GM12878 (cell line): ENCODE measurements around the gene CHSY3. TPM values are rescaled to one million over a fixed set of nuclear protein-coding genes. Genes with fewer than 3 reads are reported as not detected.

ENCODE experiments used
- ATAC-seq: fragments of 200-7000 bp; cut with Tn5 transposase; 3 replicates; pipeline ENCODE4 v1.9.1; 2020; ENCODE audit warnings: mild to moderate bottlenecking, moderate library complexity
- BruUV-seq: library from RNA; stranded (reverse); fragments of 400-500 nt; replicated peaks from 2 replicates; lab custom pipeline; 2021; lab: Mats Ljungman, UMichigan
- CTCF ChIA-PET: fragments of 300-600 bp; sonication (Branson Sonifier 250); formaldehyde crosslinking; extraction: SDS; loops from one replicate; lab custom pipeline; 2021; ENCODE audit warnings: inconsistent platforms; lab: Yijun Ruan, JAX
- POLR2A ChIA-PET: fragments of 350-600 bp; formaldehyde crosslinking; extraction: SDS; loops from one replicate; lab custom pipeline; 2021; ENCODE audit warnings: inconsistent platforms; lab: Charles Lee
- RAD21 ChIA-PET: fragments of 300-600 bp; sonication (Branson Sonifier 250); formaldehyde crosslinking; loops from one replicate; lab custom pipeline; 2023; ENCODE audit warnings: antibody characterized with exemption; ENCODE audit not compliant: unreplicated experiment; lab: Charles Lee
- SMC1A ChIA-PET: fragments of 300-600 bp; sonication (Branson Sonifier 250); formaldehyde crosslinking; loops from one replicate; lab custom pipeline; 2023; ENCODE audit not compliant: unreplicated experiment, uncharacterized antibody; lab: Charles Lee
- DNase-seq: peaks from one replicate; pipeline ENCODE4 v3.0.0-alpha.2; 2011; ENCODE audit warnings: low read depth, low spot score
- FAIRE-seq: peaks from 3 replicates; lab custom pipeline; 2011; peaks lifted over from hg19 to GRCh38; lab: Jason Lieb, UNC
- H2AFZ ChIP-seq: 2 replicates; pipeline ENCODE4 v1.6.0; 2011; ENCODE audit warnings: low read depth, low read length, control low read depth; ENCODE audit not compliant: control insufficient read depth
- H3K27ac ChIP-seq: 2 replicates; pipeline ENCODE4 v1.5.1; 2011; ENCODE audit warnings: control low read depth; ENCODE audit not compliant: control insufficient read depth, insufficient read depth
- H3K27me3 ChIP-seq, 2 experiments: replicated peaks in 1 of 2; 2 replicates each; pipeline versions ENCODE4 v1.6.0 to v1.6.1; 2011; ENCODE audit warnings: low read length in 1 of 2; ENCODE audit not compliant: control insufficient read depth in 2 of 2, insufficient read depth in 2 of 2
- H3K36me3 ChIP-seq, 2 experiments: 2 replicates each; pipeline ENCODE4 v1.5.1; 2011; ENCODE audit warnings: low read length in 1 of 2; ENCODE audit not compliant: control insufficient read depth in 2 of 2, insufficient read depth in 2 of 2
- H3K4me1 ChIP-seq: 2 replicates; pipeline ENCODE4 v1.6.1; 2011; ENCODE audit warnings: mild to moderate bottlenecking, low read length, moderate library complexity, mixed read lengths; ENCODE audit not compliant: control insufficient read depth, insufficient read depth
- H3K4me2 ChIP-seq: 2 replicates; pipeline ENCODE4 v1.6.0; 2011; ENCODE audit warnings: control low read depth; ENCODE audit not compliant: control insufficient read depth, insufficient read depth
- H3K4me3 ChIP-seq: fragments of 200-600 bp; sonication (generic); 2 replicates; pipeline ENCODE4 v1.5.1; 2016
- H3K79me2 ChIP-seq: 2 replicates; pipeline ENCODE4 v1.6.0; 2011; ENCODE audit warnings: low read length; ENCODE audit not compliant: control insufficient read depth, insufficient read depth
- H3K9ac ChIP-seq: 2 replicates; pipeline ENCODE4 v1.8.0; 2011; ENCODE audit warnings: low read length, control low read depth, mixed read lengths; ENCODE audit not compliant: control insufficient read depth, insufficient read depth
- H3K9me3 ChIP-seq: replicated peaks from 3 replicates; pipeline ENCODE4 v1.5.1; 2011; ENCODE audit warnings: mild to moderate bottlenecking, low read length; ENCODE audit not compliant: control insufficient read depth, insufficient read depth
- H4K20me1 ChIP-seq: 2 replicates; pipeline ENCODE4 v1.6.0; 2011; ENCODE audit not compliant: control insufficient read depth, insufficient read depth
- ATF7 ChIP-seq: fragments of 450-650 bp; IDR thresholded peaks from 2 replicates; pipeline ENCODE4 v1.6.1; 2016; ENCODE audit warnings: low read depth, mild to moderate bottlenecking
- CBFB ChIP-seq: IDR thresholded peaks from 2 replicates; pipeline ENCODE4 v1.6.1; 2016; ENCODE audit warnings: antibody characterized with exemption, low read depth
- ETV6 ChIP-seq, 2 experiments: fragments of 450-650 bp in 1 of 2; IDR thresholded peaks in 1 of 2; conservative IDR thresholded peaks in 1 of 2; 2 replicates each; pipeline ENCODE4 v1.6.1; 2014; ENCODE audit warnings: antibody characterized with exemption in 1 of 2, borderline replicate concordance in 1 of 2, low read depth in 1 of 2, mild to moderate bottlenecking in 1 of 2, moderate library complexity in 1 of 2
- GABPA ChIP-seq: IDR thresholded peaks from 2 replicates; pipeline ENCODE4 v1.6.1; 2014; ENCODE audit warnings: antibody characterized with exemption, low read depth, mild to moderate bottlenecking, inconsistent platforms
- GATAD2B ChIP-seq: fragments of 450-650 bp; conservative IDR thresholded peaks from 2 replicates; pipeline ENCODE4 v1.6.1; 2017; ENCODE audit warnings: low read depth, mild to moderate bottlenecking, moderate library complexity
- HDGF ChIP-seq: fragments of 450-650 bp; IDR thresholded peaks from 2 replicates; pipeline ENCODE4 v1.6.1; 2016; ENCODE audit warnings: antibody characterized with exemption
- KAT2A ChIP-seq: conservative IDR thresholded peaks from 2 replicates; pipeline ENCODE4 v1.6.1; 2011; ENCODE audit warnings: low read depth, low read length; ENCODE audit not compliant: control insufficient read depth
- NR2C2 ChIP-seq: IDR thresholded peaks from 2 replicates; pipeline ENCODE4 v1.6.1; 2011; ENCODE audit warnings: borderline replicate concordance, low read depth; ENCODE audit not compliant: control insufficient read depth, insufficient read length
- POLR2AphosphoS5 ChIP-seq: IDR thresholded peaks from 2 replicates; pipeline ENCODE4 v1.6.1; 2011; ENCODE audit warnings: mild to moderate bottlenecking, low read length, inconsistent platforms
- SKIL ChIP-seq: fragments of 450-650 bp; IDR thresholded peaks from 2 replicates; pipeline ENCODE4 v1.6.1; 2017; ENCODE audit warnings: mild to moderate bottlenecking, low read depth, inconsistent platforms; ENCODE audit not compliant: poor library complexity, severe bottlenecking
- SMAD5 ChIP-seq: IDR thresholded peaks from 2 replicates; pipeline ENCODE4 v1.6.1; 2016; ENCODE audit warnings: antibody characterized with exemption, low read depth
- SPI1 ChIP-seq: IDR thresholded peaks from 2 replicates; pipeline ENCODE4 v1.6.1; 2011; ENCODE audit warnings: low read depth, mild to moderate bottlenecking, low read length, moderate library complexity, borderline replicate concordance; ENCODE audit not compliant: insufficient read depth
- TARDBP ChIP-seq: IDR thresholded peaks from 2 replicates; pipeline ENCODE4 v1.6.1; 2016; ENCODE audit warnings: borderline replicate concordance
- TCF12 ChIP-seq: IDR thresholded peaks from 2 replicates; pipeline ENCODE4 v1.6.1; 2011; ENCODE audit warnings: low read depth, mild to moderate bottlenecking, low read length
- ZNF622 ChIP-seq: fragments of 450-650 bp; IDR thresholded peaks from 2 replicates; pipeline ENCODE4 v1.6.1; 2017; ENCODE audit warnings: mild to moderate bottlenecking, inconsistent platforms
- WGBS: methylation state at CpG from one replicate; pipeline ENCODE4 v1.1.6; 2016; ENCODE audit warnings: low lambda C conversion rate; ENCODE audit not compliant: insufficient replicate concordance, insufficient coverage; ENCODE audit errors: missing lambda C conversion rate; 5-methylcytosine and 5-hydroxymethylcytosine counted together
- in situ Hi-C: fragments of 300-500 bp; cut with MboI; formaldehyde crosslinking; loops from 9 replicates; pipeline ENCODE4 v1.14.3; 2018; ENCODE audit warnings: mixed read lengths
- intact Hi-C: fragments of 100-400 bp; cut with micrococcal nuclease; formaldehyde crosslinking; loops from one replicate; pipeline ENCODE4 v1.14.2; 2022; ENCODE audit not compliant: unreplicated experiment
- polyA plus RNA-seq, 11 experiments: library from polyadenylated mRNA; depleted of rRNA in 4 of 11; unstranded in 6 of 11; stranded (reverse) in 5 of 11; fragments of >200 nt; fragmentation: Nextera tagmentation in 4 of 11; fragmentation: Illumina TruSeq in 1 of 11; extraction: Ambion mirVana in 4 of 11; extraction: Trizol in 1 of 11; gene quantifications; 1 replicate in 1 of 11; 2 replicates in 10 of 11; pipeline versions ENCODE4 v1.2.1 to v1.2.3, GENCODE V29; 2011 to 2016; ENCODE audit warnings: inconsistent platforms in 2 of 11, missing spikeins in 2 of 11, low read depth in 1 of 11
- total RNA-seq, 4 experiments: library from RNA; depleted of rRNA in 3 of 4; stranded (reverse); fragments of >200 nt in 3 of 4; fragmentation: Illumina TruSeq in 1 of 4; extraction: Trizol in 1 of 4; gene quantifications; 2 replicates each; pipeline versions ENCODE4 v1.2.1 to v1.2.3, GENCODE V29; 2013 to 2021

The CHSY3 gene
- total and polyA plus RNA-seq, 10 of the 15 experiments (the other 5 are each of a cell fraction or from before 2014, with no cell fraction given): not detected

- Histone ChIP-seq H3K9me3 (no peaks in the 10 kb centered on the region), H4K20me1 (no peaks in the 10 kb centered on the region), H3K9ac (no peak overlapping the region), H2AFZ (no peak overlapping the region), H3K4me2 (no peak overlapping the region), H3K36me3 (no peaks in the 10 kb centered on the region), H3K27ac (no peak overlapping the region), H3K79me2 (no peaks in the 10 kb centered on the region), H3K4me1 (no peaks in the 10 kb centered on the region), H3K27me3 (no peaks in the 10 kb centered on the region), H3K4me3 (no peak overlapping the region)
- TF ChIP-seq SPI1 (no peak), ETV6 (conservative IDR thresholded peaks at IDR 0.05 in 1 of 2, IDR thresholded peaks at IDR 0.05 in 1 of 2; ENCODE audit: borderline replicate concordance in 1 of 2, low read depth in 1 of 2) (no peak), TARDBP (no peak), GABPA (no peak), CBFB (no peak), GATAD2B (no peak), HDGF (no peak), KAT2A (no peak), NR2C2 (no peak), TCF12 (no peak), SMAD5 (no peak), SKIL (no peak), ATF7 (no peak), POLR2AphosphoS5 (no peak), ZNF622 (no peak)
- ChIA-PET SMC1A (no interaction called here), RAD21 (no interaction called here), POLR2A (no interaction called here), CTCF (no interaction called here)
- in situ Hi-C loops (no loop called here), intact Hi-C loops (no loop called here)
- no peak for FAIRE-seq
- DNase-seq: no peak
- no peak for ATAC-seq
- no TSS peak for BruUV-seq
- 22% methylated on average over 4 of the region's 4 CpGs for WGBS
Observed at GRCh38 chr5:130168211-130168610, 263.9 kb downstream of the CHSY3 start.
